Activated T-helper 2 cell treated with anti-CD3 and anti-CD28 coated beads, Interferon-gamma antibody, Interleukin-2, Interleukin-4, amounts not matched to agents 10 μg/mL and 5 μg/mL and 100 μg/mL, durations not matched to agents 14 hours and 24 hours and 36 hours (primary cell): ENCODE measurements around the gene GAS2L1. TPM values are rescaled to one million over a fixed set of nuclear protein-coding genes. Genes with fewer than 3 reads are reported as not detected.
"Not testable (repeated sequence)": the region's sequence is repeated elsewhere in the genome, so short reads cannot be mapped to it uniquely, and the experiment has no call there.

Source experiments
- DNase-seq: peaks from one replicate; pipeline ENCODE4 v3.0.0; 2021; ENCODE audit warnings: low spot score
- H3K27ac Mint-ChIP-seq: one replicate; pipeline ENCODE4 v1.8.0; 2021; ENCODE audit warnings: mixed read lengths
- H3K27me3 Mint-ChIP-seq: one replicate; pipeline ENCODE4 v1.8.0; 2021; ENCODE audit warnings: low read depth, mixed read lengths
- H3K36me3 Mint-ChIP-seq: one replicate; pipeline ENCODE4 v1.8.0; 2021; ENCODE audit warnings: low read depth, mixed read lengths
- H3K4me1 Mint-ChIP-seq: one replicate; pipeline ENCODE4 v1.8.0; 2021; ENCODE audit warnings: low read depth, mixed read lengths
- H3K4me3 Mint-ChIP-seq: one replicate; pipeline ENCODE4 v1.8.0; 2021; ENCODE audit warnings: low read depth, mild to moderate bottlenecking, moderate library complexity, mixed read lengths
- H3K9me3 Mint-ChIP-seq: one replicate; pipeline ENCODE4 v1.8.0; 2021; ENCODE audit warnings: mixed read lengths
- intact Hi-C: fragments of 100-400 bp; cut with micrococcal nuclease; formaldehyde crosslinking; loops from one replicate; pipeline ENCODE4 v1.15.1; 2023
- total RNA-seq: library from RNA; stranded (reverse); gene quantifications from 2 replicates; pipeline ENCODE4 v1.2.3, GENCODE V29; 2022

GAS2L1 gene
- total RNA-seq, 1 donor from 2014 or later, result 3.4 TPM

- Mint-ChIP-seq H3K4me3 (no peak overlapping the region), H3K27ac (no peak overlapping the region), H3K9me3 (no peaks in the 10 kb centered on the region), H3K36me3 (peaks cover 61% of the 10 kb centered on the region), H3K27me3 (no peaks in the 10 kb centered on the region), H3K4me1 (no peaks in the 10 kb centered on the region)
- intact Hi-C loops, result no loop called here
- DNase-seq, result no peak
Measured at GRCh38 chr22:29348041-29348440, 41.6 kb downstream of the GAS2L1 start.

- no peak for DNase-seq
- Mint-ChIP-seq H3K9me3 (no peaks in the 10 kb centered on the region), H3K27ac (no peak overlapping the region), H3K4me1 (no peaks in the 10 kb centered on the region), H3K4me3 (no peak overlapping the region), H3K27me3 (no peaks in the 10 kb centered on the region), H3K36me3 (peaks cover 59% of the 10 kb centered on the region)
- intact Hi-C loops, result no loop called here
Measured at GRCh38 chr22:29348956-29349355, 42.5 kb downstream of the GAS2L1 start.

- Mint-ChIP-seq H3K4me3 (no peak overlapping the region), H3K27me3 (no peaks in the 10 kb centered on the region), H3K36me3 (peaks cover 65% of the 10 kb centered on the region), H3K27ac (no peak overlapping the region), H3K4me1 (no peaks in the 10 kb centered on the region), H3K9me3 (no peaks in the 10 kb centered on the region)
- no peak for DNase-seq
- intact Hi-C loops, result no loop called here
Measured at GRCh38 chr22:29351042-29351441, 44.6 kb downstream of the GAS2L1 start.

GRCh38 chr22:29351891-29352290 lies 45.4 kb downstream of the GAS2L1 start:
- Mint-ChIP-seq H3K27ac (no peak overlapping the region), H3K36me3 (peaks cover 63% of the 10 kb centered on the region)
- no peak for DNase-seq

GRCh38 chr22:29352778-29353177 lies 46.3 kb downstream of the GAS2L1 start:
- Mint-ChIP-seq H3K27ac (no peak overlapping the region), H3K27me3 (no peaks in the 10 kb centered on the region), H3K4me3 (no peak overlapping the region), H3K4me1 (no peaks in the 10 kb centered on the region), H3K36me3 (peaks cover 55% of the 10 kb centered on the region), H3K9me3 (no peaks in the 10 kb centered on the region)
- DNase-seq, result no peak
- intact Hi-C loops, result no loop called here

More at GRCh38 chr22:29351891-29352290, 45.4 kb downstream of the GAS2L1 start:
- no peaks in the 10 kb centered on the region for H3K27me3 Mint-ChIP-seq
- no peak overlapping the region for H3K4me3 Mint-ChIP-seq
- no peaks in the 10 kb centered on the region for H3K4me1 Mint-ChIP-seq
- intact Hi-C loops, result no loop called here
- no peaks in the 10 kb centered on the region for H3K9me3 Mint-ChIP-seq

GRCh38 chr22:29353286-29353685 lies 46.8 kb downstream of the GAS2L1 start:
- intact Hi-C loops, result no loop called here
- Mint-ChIP-seq H3K27ac (no peak overlapping the region), H3K36me3 (peaks cover 55% of the 10 kb centered on the region)

GRCh38 chr22:29353860-29354259 lies 47.4 kb downstream of the GAS2L1 start:
- intact Hi-C loops, result no loop called here
- DNase-seq, result no peak
- no peaks in the 10 kb centered on the region for H3K4me1 Mint-ChIP-seq
- H3K9me3 Mint-ChIP-seq, result no peaks in the 10 kb centered on the region
- no peak overlapping the region for H3K4me3 Mint-ChIP-seq
- H3K27me3 Mint-ChIP-seq, result no peaks in the 10 kb centered on the region
- no peak overlapping the region for H3K27ac Mint-ChIP-seq
- peaks cover 51% of the 10 kb centered on the region for H3K36me3 Mint-ChIP-seq

More at GRCh38 chr22:29353286-29353685, 46.8 kb downstream of the GAS2L1 start:
- Mint-ChIP-seq H3K4me1 (no peaks in the 10 kb centered on the region), H3K4me3 (no peak overlapping the region), H3K27me3 (no peaks in the 10 kb centered on the region), H3K9me3 (no peaks in the 10 kb centered on the region)
- DNase-seq, result no peak

GRCh38 chr22:29357193-29357890 lies 50.9 kb downstream of the GAS2L1 start:
- intact Hi-C loops, H3K4me3 Mint-ChIP-seq: not testable (repeated sequence)
- peaks cover 49% of the 10 kb centered on the region for H3K36me3 Mint-ChIP-seq

GRCh38 chr22:29359469-29359868 lies 53.0 kb downstream of the GAS2L1 start:
- H3K4me3 Mint-ChIP-seq, result no peak overlapping the region
- intact Hi-C loops, result no loop called here
- no peak for DNase-seq
- peaks cover 47% of the 10 kb centered on the region for H3K36me3 Mint-ChIP-seq
- no peak overlapping the region for H3K27ac Mint-ChIP-seq
- H3K4me1 Mint-ChIP-seq, result no peaks in the 10 kb centered on the region
- H3K9me3 Mint-ChIP-seq, result no peaks in the 10 kb centered on the region
- H3K27me3 Mint-ChIP-seq, result no peaks in the 10 kb centered on the region

More at GRCh38 chr22:29357193-29357890, 50.9 kb downstream of the GAS2L1 start:
- H3K27ac Mint-ChIP-seq, H3K9me3 Mint-ChIP-seq, H3K4me1 Mint-ChIP-seq, H3K27me3 Mint-ChIP-seq, DNase-seq: not testable (repeated sequence)

Other genes with a start within 250 kb of the GAS2L1 start
- gene C22orf31, start 244.8 kb upstream of the GAS2L1 start, total RNA-seq, result not detected in 2 replicates
- gene KREMEN1, start 233.6 kb upstream of the GAS2L1 start, total RNA-seq, result 0.23 and 0.27 TPM in 2 replicates
- 0.23 TPM in 2 replicates for gene EMID1, start 100.8 kb upstream of the GAS2L1 start, total RNA-seq
- 46.0 and 48.0 TPM in 2 replicates for gene RHBDD3, start 38.7 kb upstream of the GAS2L1 start, total RNA-seq
- 425 and 436 TPM in 2 replicates for gene EWSR1, start 38.4 kb upstream of the GAS2L1 start, total RNA-seq
- 0.46 and 0.52 TPM in 2 replicates for gene RASL10A, start 9.0 kb downstream of the GAS2L1 start, total RNA-seq
- 73.4 and 76.4 TPM in 2 replicates for gene AP1B1, start 81.9 kb downstream of the GAS2L1 start, total RNA-seq
- gene RFPL1, start 131.9 kb downstream of the GAS2L1 start, total RNA-seq, result not detected in 2 replicates
- gene NEFH, start 173.6 kb downstream of the GAS2L1 start, total RNA-seq, result 7.0 and 7.5 TPM in 2 replicates
- 50.5 and 52.7 TPM in 2 replicates for gene THOC5, start 247.1 kb downstream of the GAS2L1 start, total RNA-seq